Pulmonary artery endothelial cell (primary cell): ENCODE data around the gene ARHGAP25. TPM values are rescaled to one million over a fixed set of nuclear protein-coding genes. Genes with fewer than 3 reads are reported as not detected.
"Not testable (repeated sequence)": the region's sequence is repeated elsewhere in the genome, so short reads cannot be mapped to it uniquely, and the experiment has no call there.

Experiments used
- DNase-seq: peaks from one replicate; pipeline ENCODE4 v3.0.0-alpha.2; 2011; ENCODE audit warnings: low read depth, low spot score
- total RNA-seq: library from RNA; depleted of rRNA; stranded (reverse); fragments of >200 nt; gene quantifications from 2 replicates; pipeline ENCODE4 v1.2.3, GENCODE V29; 2014

The ARHGAP25 gene
- total RNA-seq, 1 donor from 2014 or later, result 1.5 TPM

- DNase-seq, result no peak
These were observed 61.8 kb downstream of the ARHGAP25 start for GRCh38 chr2:68796295-68796905.

- no peak for DNase-seq
These were observed 64.0 kb downstream of the ARHGAP25 start for GRCh38 chr2:68798569-68798968.

- no peak for DNase-seq
These were observed 64.8 kb downstream of the ARHGAP25 start for GRCh38 chr2:68799140-68800026.

DNA sequence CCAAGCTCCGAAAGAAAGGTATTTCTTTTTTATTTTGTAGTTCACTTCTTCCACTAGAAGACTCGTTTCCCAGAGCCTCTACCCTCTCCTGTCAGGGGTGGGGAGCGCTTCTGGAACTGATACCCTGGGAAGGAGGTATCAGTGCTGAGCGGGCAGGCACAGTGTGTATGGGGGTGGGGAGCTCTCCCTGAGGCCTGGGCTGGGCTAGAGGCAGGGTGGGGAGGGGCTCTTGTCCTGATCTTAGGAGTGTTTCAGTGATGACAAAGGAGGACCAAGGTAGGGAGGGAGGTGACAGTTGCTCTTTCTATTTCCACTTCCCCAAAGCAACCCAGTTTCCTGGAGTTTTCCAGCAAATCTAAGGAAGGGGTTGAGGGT, 65.4 kb downstream of the ARHGAP25 start:
- DNase-seq, result no peak

DNA sequence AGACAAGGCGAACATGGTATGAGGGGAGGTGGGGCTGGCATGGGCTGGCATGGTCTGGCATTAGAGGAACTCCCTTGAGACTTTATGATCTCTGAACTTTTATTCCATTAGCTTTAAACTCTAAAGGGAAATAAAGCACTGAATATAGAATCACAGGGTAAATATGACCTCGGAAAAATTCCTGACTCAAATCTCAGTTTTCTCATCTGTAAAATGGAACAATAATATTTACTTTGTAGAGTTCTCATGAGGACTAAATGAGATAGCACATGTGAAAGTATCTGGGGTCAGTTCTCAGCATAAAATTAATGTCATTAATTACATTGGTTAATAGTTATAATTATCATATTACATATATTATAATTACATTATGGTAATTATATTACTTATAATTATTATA, 65.9 kb downstream of the ARHGAP25 start:
- DNase-seq, result no peak

DNA sequence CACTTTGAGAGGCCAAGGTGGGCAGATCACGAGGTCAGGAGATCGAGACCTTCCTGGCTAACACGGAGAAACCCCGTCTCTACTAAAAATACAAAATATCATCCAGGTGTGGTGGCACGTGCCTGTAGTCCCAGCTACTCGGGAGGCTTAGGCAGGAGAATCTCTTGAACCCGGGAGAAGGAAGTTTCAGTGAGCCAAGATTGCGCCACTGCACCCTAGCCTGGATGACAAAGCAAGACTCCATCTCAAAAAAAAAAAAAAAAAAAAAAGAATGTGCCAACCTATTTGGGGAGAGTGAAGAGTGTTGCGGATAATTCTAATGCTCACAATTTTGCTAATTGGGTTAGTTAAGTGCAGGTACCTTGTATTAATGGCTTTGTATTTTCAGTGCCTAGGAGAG, 67.5 kb downstream of the ARHGAP25 start:
- DNase-seq, result not testable (repeated sequence)

DNA sequence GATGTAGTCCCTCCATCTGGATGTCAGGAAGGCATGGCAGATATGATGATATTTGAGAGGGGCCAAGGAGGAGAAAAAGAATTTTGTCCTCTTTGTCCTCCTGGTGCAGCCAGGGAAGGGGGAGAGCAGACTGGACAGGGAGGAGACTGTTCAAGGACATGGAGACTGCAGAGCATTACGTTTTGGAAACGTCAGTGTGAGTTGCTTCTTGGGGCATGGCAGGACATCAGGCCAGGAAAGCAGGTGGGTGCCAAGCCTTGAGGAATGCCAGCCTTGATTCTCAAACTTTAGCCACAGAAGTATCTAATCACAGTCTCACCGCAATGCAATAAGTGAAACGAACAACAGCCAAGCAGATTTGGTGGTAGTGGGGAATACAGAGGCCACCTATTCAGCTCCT, 70.4 kb downstream of the ARHGAP25 start:
- no peak for DNase-seq

GRCh38 chr2:68806511-68807109, 72.0 kb downstream of the ARHGAP25 start:
- no peak for DNase-seq

GRCh38 chr2:68807821-68808266, 73.2 kb downstream of the ARHGAP25 start:
- DNase-seq, result peak; percentile 20

- no peak for DNase-seq
These were observed 75.0 kb downstream of the ARHGAP25 start for GRCh38 chr2:68809324-68810240.

DNA sequence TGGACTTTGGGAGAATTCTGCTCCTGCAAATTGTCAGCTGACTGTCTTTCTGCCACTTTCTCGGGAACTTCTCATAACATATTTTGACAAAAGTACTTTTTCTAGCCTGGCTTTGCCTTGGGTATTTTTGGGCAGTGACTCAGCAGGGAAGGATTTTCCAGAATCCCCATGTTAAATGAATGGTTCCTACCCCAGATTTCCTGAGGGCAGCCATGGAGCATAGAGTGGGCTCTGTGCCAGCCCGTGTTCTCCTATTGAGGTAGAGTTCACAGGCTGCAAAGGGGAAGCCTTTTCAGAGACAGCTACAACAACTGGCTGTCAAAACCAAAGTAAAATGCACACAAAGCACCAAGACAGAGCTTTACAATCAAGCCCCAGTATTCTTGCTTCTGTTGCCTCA, 76.8 kb downstream of the ARHGAP25 start:
- DNase-seq, result peak; percentile 66

- no peak for DNase-seq
These were observed 77.6 kb downstream of the ARHGAP25 start for GRCh38 chr2:68812251-68812650.

DNA sequence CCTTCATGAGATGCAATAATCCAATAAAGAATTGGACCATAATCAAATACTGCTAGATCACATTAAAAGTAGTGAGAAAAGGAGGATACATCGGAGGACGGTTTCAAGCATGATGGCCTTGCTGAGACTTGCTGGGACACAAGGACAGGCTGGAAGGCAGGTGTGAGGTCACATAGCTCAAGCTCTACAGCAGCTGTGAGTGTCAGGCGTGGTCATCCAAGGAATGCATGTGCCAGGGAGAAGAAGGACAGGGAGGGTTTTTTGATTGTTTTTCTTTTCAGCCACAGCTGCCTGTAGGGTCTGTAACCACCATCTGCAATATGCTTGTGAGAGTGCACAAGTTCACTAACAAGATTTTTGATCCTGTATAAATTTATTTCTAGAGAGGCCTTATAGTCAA, 79.0 kb downstream of the ARHGAP25 start:
- DNase-seq, result no peak

DNA sequence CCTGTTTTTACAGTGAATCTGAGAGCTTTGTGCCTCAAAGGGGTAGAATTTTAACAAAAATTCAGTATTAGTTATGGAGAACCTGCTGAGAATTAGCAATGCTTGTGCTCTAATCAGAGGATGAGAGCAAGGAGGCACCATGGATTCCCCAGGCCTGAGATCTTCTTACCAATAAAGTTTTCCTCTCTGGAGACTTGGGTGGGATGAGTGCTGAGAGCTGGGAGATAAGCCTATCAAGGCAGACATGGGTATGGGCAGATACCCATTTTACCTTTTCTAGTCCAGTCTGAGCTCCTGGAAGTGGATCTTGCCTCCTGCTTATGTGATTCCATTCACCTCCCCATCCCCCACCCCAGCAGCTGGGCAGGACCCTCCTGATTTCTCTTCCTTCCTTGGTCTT, 82.7 kb downstream of the ARHGAP25 start:
- DNase-seq, result no peak

- DNase-seq, result no peak
These were observed 84.9 kb downstream of the ARHGAP25 start for GRCh38 chr2:68819556-68819955.

GRCh38 chr2:68822207-68822872, 87.7 kb downstream of the ARHGAP25 start:
- DNase-seq, result no peak

GRCh38 chr2:68824831-68825230, 90.2 kb downstream of the ARHGAP25 start:
- DNase-seq, result no peak

- no peak for DNase-seq
These were observed 91.3 kb downstream of the ARHGAP25 start for GRCh38 chr2:68825866-68826265.

GRCh38 chr2:68827666-68828065, 93.1 kb downstream of the ARHGAP25 start:
- no peak for DNase-seq

DNA sequence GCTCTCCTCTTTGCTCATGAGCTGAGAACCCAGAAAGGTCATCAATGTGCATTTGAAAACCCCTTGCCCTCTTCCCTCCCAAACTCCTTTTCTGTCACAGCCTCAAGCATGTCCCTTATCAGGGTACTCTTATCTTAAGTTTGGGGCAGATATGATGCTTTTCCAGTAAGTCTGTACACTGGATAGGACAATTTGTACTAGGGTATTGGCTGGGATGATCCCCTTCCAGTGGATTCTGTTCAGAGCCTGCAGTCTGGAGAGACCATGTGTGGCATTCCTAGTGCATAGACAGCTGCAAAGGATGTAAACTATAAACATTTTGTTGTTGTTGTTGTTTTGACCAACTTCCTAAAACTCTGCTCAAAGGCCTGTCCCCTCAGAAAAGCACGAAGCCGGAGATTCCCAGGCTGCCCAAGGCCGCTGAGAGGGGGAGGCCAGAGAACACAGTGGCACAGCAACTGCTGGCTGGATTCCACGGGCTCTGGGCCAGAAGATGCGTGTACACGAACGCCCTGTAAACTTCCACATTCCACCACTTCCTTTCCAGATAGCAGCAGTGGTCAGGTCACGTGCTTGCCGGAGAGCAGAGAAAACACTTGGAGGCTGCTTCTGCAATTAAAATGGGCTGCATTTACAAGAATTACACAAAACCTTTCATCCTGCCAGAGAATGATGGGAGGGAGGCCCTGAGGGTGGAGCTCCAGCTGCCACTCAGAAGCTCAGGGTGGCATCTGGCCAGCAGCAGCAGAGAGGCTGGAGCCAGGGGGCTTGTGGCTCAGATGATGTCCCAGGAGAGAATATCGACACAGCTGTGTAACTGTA, 94.5 kb downstream of the ARHGAP25 start:
- DNase-seq, result peak; percentile 99
